ENCODE results near the gene NFYC. TPM values are rescaled to one million over a fixed set of nuclear protein-coding genes. Genes with fewer than 3 reads are reported as not detected.

Gene NFYC
- total RNA-seq, 1 donor from 2014 or later: 57.0 TPM

DNA sequence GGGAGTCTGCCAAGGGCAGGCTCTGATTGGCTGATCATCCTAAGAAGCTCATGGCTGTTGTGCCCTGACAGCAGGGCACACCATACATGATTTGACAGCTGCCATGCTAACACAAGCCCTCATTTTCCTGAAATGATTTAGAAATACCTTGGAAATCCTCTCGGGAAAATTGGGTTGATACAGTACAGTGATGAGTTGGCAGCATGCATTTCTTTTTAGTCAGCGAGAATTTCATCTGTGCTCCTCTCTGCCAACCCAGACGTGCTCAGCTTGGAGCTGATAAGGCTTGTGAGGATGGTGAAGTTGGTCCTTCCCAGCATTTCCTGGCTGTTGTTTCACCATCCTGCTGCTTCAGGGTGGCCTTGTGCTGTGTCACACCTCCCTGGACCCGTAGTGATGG lies 69.5 kb downstream of the NFYC start:
- no peak for DNase-seq (ENCODE audit: low spot score)

DNA sequence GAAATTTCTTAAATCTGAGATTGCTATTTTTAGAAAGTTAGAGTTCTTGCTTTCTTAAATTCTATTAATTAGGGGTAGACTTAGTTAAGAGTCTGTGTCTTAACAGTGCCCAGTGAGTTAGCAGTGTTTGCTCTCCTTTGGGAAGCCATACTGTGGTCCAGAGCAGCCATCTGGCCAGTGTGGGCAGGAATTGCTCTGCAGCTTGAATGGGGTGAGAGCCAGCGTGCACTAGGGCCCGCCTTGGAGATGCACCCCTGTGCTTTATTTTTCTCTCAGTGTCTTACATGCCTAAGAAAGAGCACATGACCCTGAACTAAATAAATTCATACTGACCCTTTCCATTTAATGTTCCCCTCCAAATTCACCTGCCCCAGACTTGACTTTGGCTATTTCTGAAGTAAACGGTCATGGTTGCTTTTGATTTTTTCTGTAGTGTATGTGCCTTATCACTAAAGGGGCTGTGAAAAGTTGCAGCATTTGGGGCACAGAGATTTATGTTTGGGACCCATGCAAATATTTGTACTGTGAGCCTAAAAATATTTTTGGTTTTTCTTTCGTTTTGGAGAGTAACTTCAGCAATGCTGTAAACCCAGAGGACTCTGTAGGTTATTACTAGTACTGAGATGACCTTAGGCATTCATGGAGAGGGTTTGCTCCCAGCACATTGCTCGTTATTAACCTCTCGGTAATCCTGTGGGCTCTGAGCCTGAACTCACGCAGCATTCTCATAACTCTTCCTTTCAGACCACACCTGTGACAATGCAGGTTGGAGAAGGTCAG lies 70.8 kb downstream of the NFYC start:
- DNase-seq (ENCODE audit: low spot score): no peak

DNA sequence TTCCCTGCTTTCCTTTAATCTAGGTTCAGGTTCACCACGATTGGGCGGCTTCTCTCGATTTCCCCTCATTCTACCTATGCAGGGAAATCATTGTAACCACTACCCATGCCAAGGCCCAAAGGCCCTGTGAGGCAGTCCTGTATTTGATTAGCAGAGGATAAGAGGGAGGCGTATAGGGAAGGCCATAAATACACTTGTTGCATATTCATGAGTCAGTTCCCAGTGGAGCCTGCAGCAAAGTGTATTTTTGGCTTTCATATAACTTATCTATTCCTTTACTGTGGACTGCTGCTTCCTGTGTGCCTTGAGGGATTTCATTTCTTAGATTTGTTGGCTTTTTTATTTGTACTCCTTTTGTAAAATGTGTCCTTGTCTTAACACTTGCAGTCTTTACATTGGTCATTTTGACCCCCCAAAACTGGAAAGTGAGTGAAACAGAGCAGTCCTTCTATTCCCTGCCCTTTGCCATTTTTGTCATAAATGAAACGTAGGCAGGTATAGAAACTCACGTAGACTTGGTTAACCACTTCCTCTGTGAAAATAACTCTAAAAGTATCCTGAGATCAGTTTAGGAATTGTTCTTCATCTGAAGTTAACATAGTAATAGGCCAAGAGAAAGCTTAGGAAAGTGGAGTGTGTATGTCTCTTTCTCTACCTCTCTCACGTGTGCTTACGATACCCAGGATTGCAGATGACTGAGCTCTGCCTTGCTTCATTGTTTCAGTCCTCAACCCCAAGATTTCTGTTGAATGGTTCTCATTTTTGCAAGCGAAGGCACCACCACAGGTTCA lies 72.4 kb downstream of the NFYC start:
- no peak for DNase-seq (ENCODE audit: low spot score)

DNA sequence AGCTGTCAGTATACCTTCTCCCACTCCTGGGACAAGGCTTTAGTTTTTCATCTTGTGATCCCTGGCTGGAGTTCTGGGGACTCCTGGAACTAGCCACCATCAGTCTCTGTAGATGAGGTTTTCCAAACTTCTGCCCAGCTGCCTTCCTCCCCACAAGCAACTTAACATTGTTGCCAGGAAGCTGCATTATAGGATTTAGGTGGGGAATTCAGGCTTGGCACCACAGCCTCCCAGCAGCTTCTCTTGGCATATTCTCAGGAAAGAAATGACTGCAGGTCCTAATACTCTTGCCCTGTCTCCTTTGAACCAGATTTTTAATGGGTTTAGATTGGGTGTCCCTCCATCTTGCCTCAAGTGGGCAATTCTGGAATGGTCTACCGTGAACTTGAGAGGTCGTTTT lies 73.5 kb downstream of the NFYC start:
- no peak for DNase-seq (ENCODE audit: low spot score)

DNA sequence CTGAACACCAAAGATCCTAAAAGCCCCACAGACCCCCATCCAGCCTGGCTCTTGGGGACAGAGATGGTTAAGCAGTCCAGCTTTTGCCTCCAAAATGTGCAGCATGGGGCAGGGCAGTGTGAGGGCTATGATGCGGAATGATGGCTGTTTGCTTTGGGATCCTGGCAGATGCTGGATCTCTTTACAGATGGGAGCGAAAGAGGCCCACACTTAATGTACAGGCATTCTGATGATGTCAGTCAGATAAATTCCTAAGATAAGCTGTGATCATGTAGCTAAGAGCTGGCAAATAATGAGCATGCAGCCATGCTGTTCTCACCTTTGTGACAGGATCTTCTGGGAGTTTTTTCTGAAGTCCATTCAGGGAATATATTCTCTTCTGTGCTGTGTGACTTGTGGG lies 74.5 kb downstream of the NFYC start:
- DNase-seq (ENCODE audit: low spot score): no peak

DNA sequence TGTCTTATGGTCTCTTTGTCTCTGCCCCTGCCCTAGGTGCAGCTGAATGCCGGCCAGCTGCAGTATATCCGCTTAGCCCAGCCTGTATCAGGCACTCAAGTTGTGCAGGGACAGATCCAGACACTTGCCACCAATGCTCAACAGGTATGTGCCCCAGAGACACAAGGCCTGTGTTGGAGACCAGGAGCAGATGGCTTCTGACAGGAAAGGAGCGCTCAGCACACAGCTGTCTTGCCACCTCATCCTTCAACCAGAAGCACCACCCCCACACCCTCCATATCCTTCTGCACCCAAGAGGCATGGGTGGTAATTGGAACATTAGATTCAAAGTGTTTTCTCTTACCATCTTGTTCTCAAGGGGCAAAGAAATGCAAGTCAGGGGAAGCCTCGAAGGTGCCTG lies 75.1 kb downstream of the NFYC start:
- no peak for DNase-seq (ENCODE audit: low spot score)

DNA sequence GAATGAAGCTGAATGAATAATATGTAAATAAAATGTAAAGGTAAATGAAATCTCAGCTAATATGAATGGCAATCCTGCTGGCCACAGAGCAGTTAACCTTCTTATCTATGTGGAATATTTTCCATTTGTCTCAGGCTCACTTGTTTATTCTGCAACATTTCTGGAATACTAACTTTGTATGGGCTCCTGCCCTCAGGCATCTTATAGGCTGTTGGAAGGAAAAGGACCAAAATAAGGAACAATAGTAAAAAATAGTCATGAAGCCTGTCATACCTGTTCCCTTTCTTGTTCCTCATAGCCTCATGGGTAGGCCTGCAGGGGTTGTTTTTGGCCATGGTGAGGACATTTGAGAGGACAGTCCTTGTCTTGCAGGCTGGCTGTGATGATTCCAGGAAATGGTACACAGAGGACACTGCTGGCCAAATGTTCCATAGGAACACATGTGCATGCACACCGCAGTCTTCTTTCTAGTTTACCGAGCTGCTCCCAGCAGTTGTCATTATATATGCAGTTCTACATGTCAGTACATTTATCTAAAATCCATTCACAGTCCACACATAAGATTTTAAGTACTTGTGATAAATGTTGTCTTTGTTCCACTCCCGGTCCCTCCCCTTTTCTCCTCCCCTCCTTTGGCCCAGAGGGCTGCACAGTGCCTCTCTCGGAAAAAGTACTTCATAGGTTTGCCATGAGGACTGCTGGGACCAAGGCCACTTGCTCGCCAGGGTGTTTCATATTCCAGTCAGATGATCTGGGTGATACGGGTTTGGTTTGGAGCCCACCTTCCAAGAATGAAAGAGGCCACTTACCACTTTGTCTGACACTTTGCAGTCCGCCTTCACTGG lies 76.9 kb downstream of the NFYC start:
- no peak for DNase-seq (ENCODE audit: low spot score)

DNA sequence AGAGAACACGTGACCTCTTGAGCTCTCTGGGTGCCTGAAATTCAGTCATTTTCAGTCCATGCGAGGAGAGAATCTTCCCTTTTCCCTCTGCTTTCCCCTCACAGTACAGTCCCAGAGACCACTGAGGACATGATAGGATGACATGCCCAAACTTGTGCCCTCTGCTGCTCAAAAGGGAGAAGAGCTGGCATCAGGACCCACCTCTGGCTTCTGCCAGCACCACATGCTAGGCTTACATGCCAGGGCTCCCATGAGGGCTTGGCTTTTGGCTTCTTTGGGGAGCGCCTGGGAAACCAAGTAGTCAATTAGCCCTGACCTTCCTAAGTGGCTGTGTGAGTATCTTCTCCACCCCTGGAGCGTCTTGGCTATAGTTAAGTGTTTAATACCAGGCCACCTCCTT lies 78.3 kb downstream of the NFYC start:
- no peak for DNase-seq (ENCODE audit: low spot score)

DNA sequence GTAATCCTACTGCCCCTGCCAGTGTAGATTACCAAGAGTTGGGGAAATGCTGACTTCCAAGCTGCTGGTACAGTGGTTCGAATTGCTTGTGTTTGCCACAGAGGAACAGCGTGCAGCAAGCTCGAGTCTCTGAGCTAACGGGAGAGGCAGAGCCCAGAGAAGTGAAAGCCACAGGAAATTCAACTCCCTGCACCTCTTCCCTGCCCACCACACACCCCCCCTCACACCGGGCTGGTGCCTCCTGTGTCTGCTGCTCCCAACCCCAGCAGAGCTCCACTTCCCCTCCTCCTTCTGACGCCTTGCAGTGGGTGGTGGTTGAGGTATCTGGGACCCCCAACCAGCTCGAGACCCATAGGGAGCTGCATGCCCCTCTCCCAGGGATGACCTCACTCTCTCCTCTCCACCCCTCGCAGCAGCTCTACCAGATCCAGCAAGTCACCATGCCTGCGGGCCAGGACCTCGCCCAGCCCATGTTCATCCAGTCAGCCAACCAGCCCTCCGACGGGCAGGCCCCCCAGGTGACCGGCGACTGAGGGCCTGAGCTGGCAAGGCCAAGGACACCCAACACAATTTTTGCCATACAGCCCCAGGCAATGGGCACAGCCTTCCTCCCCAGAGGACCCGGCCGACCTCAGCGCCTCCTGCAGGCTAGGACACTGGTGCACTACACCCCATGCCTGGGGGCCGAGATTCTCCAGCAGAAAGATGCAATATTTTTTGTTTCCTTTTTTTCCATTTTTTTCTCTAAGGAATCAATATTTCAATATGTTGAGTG lies 79.0 kb downstream of the NFYC start:
- DNase-seq (ENCODE audit: low spot score): no peak

DNA sequence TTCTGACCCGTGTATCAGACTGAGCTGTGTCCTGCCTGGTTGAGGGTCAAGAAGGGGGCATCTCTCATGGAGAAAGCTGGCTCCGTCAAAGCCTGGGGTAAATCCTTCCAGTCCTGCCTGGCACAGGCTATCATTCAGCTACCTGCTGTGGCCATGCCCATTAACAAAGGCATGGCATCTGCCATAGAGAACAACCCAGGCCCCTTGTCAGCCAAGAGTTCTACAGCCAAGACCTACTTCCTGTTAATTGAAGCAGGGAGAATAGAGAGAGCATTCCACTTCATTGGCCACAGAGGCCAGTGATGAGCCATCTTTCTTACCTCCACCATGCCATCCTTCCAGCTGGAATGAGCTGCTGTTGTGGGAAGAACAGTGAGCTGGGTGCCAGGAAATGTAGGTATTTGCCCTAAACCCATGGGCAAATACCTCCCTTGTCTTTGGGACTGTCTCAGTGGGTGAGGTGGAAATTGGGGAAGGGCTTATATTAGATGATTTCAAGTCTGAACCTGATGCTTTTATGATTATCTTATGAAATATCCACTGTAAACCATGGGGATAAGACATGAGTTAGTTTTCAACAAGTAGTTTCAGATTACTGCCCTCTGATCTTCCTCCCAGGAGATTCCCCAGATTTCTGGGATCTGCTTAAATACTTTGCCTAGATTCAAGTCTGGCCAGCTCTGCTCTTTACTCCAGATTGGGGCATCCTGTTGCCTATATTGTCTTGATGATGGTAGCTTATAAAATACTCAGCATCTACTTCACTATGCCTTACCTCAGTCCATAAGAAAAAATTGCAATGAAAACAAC lies 80.8 kb downstream of the NFYC start:
- DNase-seq (ENCODE audit: low spot score): no peak

DNA sequence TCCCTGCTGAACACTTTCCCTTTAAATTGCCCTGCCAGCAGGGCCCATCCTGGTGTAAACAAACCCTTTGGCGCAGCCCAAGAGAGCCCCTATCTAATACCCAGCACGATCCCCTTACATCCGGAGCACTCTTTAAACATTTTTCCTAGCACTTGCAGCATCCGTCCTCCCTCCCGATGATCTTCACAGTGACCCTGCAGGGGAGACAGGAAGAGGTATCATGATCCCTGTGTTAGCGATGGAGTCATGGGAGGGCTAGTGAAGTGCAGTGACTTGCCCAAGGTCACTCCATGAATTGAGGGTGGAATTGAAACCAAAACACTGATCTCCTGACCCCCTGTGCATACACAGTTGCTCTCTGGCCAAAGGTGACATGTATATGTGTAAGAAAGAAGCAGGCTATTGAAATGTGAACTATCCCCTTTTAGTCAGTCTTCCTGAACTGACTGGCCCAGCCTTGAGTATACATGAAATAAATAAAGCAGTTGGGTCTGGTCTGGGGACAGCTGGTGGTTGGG lies 82.3 kb downstream of the NFYC start:
- DNase-seq (ENCODE audit: low spot score): no peak

DNA sequence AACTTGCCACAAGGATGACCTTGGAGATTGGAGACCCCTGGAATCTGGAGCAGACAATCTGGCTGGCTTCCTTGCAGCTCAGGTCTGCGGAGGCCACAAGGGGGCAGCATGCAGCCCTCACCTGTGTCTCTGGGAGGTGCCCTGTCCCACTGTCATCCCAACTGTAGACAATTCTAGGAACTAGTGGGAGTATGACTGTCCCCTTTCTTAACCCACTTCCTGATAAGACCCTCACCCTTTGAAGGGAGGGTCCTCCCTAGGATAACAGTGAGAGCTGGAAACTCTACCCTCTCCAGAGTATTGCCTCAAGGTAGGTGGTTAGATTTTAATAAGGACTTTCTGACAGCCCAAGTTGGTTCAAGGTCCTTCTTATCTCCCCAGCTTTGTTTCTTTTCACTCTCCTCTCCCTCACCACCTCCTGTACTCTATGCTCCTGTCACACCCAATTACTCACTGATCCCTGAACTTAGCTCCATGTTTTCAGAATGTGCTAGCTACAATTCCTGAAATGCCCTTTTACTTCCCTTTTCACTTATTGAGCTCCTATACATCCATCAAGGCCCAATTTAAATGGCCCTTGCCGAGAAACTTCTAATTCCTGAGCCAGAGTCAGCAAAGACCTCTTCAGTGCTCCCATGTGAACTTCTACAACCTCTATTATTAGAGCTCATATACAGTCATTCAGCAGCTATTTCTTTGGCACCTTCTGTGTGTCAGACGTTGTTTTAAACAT lies 82.9 kb downstream of the NFYC start:
- peak; percentile 49 for DNase-seq (ENCODE audit: low spot score)

DNA sequence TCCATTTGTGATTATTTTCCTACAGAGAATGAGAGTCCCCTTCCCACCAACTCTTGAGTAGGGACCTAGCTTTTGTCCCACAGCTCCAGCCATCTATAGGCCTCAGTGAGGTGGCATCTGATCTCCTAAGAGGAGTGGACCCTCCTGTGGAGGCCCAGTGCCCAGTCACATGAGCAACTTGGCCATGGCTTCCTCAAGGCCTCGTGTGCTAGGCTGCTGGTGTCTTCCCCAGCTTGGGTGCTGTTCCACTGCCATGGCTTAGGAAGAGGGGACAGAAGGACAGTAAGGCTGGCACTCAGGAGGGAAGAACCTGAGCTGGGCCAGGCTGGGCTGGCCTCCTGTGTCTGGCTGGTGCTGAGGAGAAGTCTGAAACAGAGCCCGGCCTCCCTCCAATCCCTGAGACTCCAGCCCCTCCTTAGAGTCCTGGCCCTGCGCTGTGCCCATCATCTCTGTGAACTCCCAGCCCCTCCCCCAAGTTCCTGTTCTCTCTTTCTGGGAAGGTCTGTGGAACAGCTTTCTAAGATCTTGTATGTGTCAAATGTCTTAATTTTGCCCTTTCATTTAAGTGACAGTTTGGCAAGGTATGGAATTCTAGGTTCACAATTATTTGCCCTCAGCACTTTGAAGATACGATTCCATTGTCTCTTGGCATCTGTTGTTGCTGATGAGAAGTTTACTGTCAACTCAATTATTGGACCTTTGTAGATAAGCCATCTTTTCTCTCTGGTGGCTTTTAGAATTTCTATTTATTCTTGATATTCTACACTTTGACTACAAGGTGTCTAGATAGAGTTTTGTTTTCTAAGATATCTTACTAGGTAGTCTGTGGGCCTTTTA lies 85.0 kb downstream of the NFYC start:
- DNase-seq (ENCODE audit: low spot score): no peak

DNA sequence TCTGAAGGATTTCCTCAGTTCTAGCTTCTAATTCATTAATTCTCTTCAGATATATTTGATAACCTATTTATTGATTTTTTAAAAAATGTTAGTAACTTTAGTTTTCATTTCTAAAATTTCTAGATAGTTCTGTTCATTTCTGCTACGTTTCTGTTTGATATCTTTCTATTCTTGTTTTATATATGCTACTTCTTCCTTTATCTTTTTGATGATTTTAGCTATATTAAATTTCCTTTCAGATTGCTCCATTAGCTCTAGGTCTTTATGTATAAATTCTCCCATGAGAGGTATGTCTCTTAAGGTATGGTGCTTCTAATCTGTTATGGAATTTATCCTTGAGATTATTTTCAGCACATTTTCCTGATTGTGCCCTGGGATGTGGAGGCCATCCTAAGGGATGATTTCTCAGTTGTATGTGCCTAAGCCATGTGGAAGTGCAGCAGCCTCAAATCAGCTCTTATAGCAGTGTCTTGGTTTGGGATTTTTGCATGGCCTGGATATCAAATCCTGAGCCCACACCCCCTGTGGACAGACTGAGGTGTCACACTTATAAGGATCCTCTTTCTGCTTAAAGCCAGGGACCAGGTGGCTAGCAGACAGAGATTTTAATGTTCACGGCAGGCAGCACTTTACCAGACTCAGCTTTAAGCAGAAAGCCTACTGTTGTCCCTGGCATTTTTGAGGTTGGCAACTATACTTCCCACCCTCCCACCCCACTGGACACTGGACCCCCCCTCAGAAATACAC lies 85.9 kb downstream of the NFYC start:
- DNase-seq (ENCODE audit: low spot score): no peak

DNA sequence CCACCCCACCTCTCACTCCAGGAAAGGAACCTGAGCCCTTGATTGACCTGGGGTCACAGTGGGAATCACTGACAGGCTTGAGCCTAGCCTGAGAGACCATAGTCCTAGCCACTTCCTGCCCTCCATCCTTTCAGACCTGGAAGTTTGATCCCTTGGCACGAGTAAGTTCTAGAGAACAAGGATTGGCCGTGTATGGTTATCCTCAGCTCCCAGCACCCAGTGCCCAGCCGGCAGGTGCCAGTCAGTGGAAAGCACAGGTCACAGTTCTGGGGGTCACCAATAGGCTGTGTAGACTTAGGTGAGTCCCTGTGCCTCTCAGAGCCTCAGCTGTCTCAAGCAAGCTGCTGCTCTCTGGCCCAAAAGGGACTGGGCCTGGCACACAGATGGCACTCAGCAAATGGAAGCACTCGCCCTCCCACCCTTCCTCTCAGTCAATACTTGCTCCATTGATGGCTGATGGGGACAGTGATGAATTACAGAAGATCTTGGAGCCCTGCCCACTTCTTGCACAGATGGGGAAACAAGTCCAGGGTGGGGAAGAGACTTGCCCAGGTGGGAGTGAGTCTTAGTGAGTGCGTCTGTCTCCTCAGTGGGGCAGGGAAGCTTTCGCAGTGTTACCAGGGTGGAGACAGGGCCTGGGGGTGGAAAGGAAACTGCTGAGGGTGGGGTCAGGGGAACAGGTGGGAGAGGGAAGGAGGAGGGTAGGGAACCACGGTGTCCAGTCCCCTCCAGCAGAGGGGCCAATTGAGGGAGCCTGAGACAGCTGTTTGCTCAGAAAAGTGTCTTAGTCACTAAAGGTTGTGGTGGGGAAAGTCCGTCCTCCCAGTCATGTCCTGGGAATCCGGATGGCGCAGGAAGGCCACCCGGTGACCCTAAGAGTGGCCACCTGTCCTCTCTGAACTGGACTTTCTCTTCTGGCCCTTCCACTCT lies 89.4 kb downstream of the NFYC start:
- no peak for DNase-seq (ENCODE audit: low spot score)

DNA sequence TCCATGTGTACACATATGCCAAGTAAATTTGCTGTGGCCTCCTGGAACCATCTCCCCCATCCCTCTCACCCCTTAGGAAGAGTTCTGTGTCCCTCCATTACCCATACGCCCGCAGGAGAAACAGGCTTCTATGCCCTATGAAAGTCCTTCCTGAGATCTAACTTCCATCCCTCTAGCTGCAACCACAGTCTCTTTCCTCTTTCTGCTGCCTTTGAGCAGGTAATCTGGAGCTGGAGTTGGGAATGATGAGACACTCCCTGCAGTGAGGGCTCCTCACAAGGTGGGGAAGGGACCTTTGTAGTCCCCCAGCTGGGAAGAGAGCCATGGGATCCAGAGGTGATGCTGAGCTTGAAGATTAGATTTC lies 90.1 kb downstream of the NFYC start:
- no peak for DNase-seq (ENCODE audit: low spot score)

DNA sequence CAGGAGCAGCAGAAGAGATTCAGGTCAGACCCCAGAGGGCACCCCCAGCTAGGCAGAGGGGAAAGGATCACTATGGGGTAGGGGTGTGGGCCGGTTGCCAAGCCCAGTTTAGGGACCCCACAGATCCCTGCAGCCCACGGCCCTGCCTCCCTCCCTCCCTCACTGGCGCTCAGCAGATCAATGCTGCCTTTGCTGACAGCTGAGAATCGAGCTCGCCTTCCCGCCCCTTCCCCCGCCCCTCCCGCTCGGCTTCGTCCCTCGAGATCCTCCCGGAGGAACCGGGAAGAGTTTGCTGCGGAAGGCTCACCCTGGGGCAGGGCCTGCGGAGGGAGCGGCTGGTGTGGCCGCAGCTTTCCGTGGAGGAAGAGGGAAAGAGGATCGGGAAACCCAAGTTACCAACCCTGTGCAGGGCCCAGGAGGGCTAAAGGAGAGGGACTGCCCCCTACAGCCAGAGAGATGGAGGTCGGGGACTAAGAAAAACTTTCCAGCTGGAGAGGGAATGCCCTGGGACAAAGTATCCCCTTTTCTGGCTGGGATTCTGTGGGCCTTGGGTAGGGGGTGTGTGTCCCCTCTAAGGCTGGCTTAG lies 91.0 kb downstream of the NFYC start:
- DNase-seq (ENCODE audit: low spot score): peak; percentile 64
